ENCODE measurements around the gene RGCC.
A peak's percentile ranks its signal among the peaks of the same experiment; 100 is the strongest.
"Not testable (repeated sequence)": the region's sequence is repeated elsewhere in the genome, so short reads cannot be mapped to it uniquely, and the experiment has no call there.

RGCC gene, protein sequence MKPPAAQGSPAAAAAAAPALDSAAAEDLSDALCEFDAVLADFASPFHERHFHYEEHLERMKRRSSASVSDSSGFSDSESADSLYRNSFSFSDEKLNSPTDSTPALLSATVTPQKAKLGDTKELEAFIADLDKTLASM

DNA sequence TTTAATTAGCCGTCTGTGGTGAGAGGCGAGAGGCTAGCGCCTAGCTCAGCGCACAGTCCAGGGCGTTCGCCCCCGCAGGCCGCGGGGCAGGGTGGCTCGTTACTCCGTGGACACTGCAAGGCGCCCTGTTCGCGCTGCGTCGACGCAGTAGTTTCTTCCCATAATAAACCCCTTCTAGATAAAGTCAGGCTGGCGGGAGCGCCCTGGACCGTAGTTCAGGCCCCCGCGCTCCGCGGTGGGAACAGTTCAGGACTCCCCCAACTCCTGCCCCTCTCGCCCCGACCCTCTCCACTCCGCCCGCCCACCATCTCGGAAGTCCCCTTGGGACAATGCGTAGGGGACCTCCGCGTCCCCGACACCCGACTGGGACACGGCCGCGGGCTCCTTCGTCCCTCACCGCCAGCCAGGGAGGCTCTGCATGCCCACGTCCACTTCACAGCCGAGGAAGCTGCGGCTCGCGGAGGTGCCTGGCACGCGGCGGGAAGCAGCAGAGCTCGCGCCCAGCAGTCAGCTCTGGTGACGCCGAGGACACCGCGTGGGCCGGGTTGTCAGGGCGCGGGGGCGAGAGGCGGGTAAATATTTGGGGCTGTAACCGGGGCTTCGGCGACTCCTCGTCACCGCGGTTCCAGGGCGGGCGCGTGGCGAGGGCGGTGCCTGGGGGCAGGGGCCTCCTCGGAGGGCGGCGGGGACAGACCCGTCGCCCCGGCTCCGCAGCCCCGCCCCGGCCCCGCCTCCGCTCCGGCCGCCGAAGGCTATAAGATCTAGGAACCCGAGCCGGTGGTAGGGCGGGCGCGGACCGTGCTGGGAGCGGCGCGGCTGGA lies at the start of gene RGCC:
Gene RGCC (plus strand): TSS at position 783 of the 821 bp plus-strand sequence. CDS start 158 bp downstream, outside the sequence.
- DNase-seq = no peak

DNA sequence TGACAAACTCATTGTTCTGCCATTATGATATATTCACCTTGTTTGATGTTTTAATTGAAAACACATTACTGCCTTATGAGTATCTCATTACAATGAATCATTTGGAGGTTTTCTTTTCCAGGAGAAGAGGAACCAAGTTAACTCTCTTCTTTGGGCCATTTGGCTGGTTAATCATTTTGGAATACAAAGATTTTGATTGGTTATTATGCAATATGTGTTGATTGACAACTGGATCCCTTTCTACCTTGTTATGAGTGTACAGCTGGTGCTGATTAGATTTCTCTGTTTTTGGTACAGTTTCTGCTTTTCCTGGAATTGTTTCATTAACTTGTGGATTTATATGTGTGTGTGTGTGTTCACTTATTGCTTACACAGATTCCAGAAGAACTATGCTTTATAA lies 49.2 kb upstream of the RGCC start:
- DNase-seq = no peak

DNA sequence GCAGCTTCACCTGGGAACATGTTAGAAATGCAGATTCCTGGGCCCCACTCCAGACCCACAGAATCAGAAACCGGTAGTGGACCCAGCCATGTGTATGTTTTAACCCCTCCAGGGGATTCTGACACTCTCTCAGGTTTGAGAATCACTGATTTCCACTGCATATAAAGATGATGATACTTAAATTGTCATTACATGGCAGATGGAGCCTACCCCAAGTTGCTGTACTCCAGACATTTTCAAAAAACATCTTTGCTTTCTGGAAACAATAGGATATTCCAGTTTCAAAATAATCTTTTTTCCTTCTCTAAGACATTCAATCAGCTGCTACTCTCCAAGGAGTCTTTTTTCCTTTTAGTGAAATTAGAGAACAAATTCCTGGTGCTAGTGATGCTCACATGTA lies 48.6 kb upstream of the RGCC start:
- no peak for DNase-seq

DNA sequence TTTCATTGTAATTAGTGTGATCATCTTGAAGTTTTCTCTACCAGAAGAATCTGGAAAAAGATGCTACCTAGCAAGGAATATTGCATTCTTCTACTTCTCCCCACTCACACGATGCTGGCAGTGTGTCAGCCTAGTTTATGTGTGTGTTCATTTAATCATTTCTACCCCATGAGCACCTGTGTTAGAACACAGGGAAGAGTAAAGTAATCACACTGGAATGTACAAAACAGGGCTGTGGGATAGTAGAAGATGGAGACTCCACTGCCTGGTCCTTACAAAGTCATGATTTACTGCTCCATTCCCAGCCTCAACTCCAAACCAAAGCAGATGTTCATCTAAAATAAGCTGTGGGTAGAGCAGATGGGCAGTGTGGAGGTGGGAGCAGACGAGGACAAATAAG lies 47.7 kb upstream of the RGCC start:
- no peak for DNase-seq

DNA sequence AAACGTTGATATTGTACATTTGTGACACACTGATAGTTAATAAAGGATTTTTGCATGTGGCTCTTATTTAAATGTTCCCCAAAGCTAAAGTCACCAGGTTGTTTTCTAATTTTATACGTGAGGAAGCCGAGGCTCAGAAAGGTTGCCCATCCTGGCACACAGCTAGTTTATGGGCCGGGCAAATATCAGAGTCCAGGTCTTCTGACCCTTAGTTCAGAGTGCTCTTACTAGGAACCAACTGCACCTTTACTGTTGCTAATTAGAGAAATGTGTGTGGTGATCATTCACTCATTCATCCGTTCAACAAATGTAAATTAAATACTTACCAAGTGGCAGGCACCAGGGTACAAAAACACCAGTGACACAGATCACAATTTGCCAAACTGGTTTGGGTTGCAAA lies 46.3 kb upstream of the RGCC start:
- DNase-seq = no peak

DNA sequence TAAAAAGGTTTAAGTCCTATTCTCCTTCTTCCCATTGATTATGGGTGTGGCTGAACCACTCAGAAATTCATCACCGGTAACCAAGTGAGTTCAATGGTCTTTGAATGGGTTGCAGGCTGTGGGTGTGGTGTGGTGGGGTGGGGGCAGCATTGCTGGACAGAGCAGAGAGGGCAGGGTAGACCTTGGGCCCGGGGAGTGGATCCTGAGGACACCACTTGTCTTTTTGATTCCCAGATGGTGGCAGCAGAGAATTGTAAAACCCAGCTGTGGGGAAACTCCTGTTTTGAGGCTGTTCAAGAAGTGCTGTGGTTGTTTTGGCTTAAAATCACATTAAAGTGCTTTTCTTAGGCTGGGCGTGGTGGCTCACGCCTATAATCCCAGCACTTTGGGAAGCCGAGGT lies 45.8 kb upstream of the RGCC start:
- no peak for DNase-seq

DNA sequence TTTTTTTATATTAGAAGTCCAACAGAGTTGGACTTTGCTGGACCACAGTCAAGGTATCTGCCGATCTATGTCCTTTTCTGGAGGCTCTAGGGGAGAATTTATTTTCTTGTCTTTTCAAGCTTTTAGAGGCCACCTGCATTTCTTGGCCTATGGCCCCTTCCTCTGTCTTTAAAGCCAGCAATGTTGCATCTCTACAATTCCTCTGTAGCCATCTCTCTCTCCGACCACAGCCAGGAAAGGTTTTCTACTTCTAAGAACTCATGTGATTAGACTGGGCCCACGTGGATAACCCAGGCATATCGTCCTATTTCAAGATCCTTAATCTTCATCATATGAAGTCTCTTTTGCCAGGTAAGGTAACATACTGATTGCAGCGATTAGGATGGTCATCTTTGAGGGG lies 43.5 kb upstream of the RGCC start:
- DNase-seq = no peak

DNA sequence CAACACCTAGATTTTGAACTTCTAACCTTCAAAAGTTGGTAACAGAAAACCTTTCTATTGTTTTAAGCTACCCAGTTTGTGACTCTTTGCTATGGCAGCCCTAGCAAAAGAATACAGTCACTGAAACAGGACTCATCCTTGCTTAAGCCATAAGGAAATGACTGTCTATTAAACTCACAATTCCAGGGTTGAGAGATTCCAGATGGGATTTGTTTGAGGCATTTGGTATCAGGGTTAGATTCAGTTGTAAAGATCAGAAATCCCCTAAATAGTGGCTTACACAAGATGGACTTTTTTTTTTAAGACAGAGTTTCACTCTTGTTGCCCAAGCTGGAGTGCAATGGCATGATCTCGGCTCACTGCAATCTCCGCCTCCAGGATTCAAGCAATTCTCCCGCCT lies 41.1 kb upstream of the RGCC start:
- DNase-seq = no peak

DNA sequence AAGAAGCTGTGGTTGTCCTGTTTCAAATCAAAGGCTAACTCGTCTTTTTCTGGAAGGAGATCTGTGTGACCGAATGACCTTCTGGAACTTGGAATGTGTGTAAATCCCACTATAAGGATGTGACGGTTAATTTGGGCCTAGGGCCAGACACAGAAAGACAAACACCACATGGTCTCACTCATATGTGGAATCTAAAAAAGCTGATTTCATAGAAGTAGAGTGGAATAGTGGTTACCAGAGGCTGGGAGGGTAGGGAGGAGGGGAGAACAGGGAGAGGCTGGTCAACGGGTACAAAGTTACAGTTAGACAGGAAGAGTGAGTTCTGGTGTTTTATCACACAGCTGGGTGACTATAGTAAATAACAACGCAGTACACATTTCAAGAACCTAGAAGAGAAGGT lies 39.3 kb upstream of the RGCC start:
- no peak for DNase-seq

DNA sequence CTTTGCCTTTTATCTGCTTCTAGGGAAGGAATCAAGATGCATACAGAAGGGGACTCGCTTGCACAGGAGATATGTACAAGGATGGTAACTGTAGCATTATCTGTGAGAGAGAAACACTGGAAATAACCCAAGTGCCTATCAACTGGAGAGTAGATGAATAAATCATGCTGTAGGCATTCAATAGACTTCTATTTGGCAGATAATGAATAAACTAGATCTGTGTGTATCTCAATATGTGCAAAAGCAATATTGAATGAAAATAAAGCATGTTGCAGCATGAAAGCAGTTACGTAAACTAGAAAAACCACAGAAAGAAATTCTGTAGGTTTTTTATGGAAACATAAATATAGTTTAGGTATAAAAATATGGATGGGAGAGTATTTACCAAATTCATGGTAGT lies 38.6 kb upstream of the RGCC start:
- DNase-seq = peak; percentile 4

DNA sequence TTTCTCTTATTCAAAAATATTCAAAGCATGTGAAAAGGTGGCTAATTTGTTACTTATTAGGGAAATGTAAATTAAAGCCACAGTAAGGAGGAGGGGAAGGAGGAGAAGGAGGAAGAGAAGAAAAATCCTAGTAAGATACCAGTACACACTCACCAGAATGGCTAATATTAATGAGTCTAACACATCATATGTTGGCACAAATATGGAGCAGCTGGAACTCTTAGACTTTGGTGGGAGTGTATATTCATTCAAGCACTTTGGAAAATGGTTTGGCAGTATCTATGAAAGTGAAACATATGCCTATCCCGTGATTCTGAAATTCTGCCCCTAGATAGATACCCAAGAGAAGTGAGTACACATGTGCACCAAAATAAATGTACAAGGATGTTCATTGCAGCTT lies 38.1 kb upstream of the RGCC start:
- peak; percentile 50 for DNase-seq

DNA sequence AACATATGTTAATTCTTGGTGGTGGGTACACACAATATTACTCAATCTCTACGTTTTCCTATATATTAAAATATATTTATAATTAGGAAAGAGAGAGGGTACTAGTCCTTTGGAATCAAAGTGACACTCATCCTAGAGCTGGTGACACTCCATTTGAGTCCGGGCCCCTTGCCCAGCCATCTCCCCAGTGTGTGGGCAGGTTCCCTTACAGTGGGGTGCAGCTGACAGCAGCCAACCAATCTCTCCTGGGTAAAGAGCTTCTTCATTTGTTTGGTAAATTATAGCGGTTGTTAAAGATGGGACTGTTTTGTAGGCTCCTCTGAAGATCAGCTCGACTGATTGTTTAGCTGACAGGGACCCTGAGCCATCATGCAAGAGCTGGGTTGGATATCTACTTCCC lies 37.2 kb upstream of the RGCC start:
- DNase-seq = no peak

DNA sequence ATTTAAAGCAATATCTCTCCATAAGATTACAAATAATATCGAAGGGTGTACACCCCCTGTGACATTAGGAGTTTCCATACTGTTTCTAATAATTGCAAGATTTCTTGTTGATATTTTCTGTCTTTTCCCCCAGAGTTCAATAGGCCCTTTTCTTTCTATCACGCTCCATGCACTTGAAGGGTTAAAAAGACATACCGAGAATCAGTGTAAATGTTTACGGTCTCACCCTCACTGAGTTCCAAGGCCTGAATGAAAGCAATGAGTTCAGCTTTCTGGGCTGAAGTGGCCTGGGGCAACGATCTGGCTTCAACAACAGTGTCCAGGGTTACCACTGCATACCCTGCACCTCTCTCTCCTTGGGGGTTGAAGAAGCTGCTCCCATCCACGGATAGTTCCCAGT lies 36.0 kb upstream of the RGCC start:
- DNase-seq = not testable (repeated sequence)

DNA sequence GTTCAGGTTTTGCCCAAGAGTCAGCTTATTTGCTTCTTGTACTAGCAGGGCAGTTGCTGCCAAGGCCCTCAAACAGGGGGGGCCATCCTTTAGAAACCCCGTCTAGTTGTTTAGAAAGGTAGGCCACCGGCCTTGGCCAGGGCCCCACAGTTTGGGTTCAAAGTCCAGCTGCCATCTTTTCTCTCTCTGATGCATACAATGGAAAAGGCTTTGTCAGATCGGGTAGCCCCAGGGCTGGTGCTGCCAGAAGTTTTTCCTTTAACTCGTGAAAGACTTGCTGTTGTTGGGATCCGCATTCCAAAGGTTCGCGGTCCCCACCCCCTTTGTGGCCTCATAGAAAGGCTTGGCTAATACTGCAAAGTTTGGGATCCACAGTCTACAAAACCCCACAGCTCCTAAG lies 35.4 kb upstream of the RGCC start:
- DNase-seq = not testable (repeated sequence)

DNA sequence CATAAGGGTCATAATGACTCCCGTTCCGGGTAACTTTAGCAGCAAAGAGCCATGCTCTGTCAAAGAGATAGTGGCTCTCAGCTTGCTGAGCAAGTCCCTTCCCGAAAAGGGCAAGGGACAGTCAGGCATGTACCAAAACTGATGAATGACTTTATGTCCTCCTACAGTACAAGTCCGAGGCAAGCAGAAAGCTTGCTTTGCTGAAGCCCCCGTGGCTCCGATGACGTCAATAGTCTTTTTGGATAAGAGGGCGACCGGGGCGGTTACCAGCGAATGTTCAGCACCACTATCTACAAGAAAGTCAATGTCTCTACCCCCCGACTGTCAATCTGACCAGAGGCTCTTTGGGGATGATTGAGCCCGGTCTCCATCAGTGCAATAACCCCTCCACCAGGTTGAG lies 34.1 kb upstream of the RGCC start:
- not testable (repeated sequence) for DNase-seq

DNA sequence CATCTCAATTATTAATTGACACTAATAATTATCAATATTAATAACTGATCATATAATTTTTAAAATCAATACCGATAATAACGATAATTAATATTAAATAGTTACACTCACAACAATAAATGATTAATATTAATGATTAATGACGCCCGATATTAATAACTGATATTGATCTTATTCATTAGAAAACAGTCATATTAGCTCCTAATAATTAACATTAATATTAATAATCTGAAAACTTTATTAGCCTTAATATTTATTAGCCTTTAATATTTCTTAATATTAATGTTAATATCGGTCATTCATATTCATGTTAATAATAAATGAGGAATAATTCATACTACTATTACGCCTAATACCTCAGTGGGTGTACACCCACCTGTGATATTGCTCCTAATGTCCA lies 32.7 kb upstream of the RGCC start:
- not testable (repeated sequence) for DNase-seq

DNA sequence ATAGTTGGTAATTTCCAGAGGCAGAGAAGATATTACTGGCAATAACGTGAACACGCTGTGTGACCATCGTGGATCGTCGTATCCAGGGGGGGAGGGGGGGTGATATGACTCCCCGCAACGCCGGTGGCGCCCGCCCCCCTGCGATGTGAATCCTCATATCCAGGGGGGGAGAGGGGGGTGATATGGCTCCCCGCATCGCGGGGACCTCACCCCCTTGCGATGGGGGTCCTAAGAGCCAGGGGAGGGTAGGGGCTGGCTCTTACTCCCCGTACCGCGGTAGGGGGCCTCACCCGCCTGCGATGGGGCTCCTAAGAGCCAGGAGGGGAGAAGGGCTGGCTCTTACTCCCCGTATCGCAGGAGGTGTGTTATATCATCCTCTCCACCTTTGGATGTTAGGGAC lies 31.3 kb upstream of the RGCC start:
- DNase-seq = no peak

DNA sequence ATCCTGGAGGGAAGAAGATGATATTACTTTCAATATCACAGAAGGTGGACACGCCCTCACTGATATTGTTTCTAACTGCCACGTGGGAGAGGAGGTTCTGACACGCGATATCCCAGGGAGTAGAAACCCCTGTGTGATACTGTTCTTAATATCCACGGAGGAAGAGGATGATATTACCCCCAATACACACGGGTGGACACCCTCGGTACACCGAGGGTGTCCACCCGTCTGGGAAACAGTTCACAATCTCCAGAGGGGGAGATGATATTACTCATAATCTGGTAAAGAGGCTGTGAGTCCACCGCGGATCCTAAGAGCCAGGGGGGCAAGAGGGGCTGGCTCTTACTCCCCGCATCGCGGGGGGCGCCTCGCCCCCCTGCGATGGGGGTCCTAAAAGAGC lies 29.7 kb upstream of the RGCC start:
- no peak for DNase-seq

DNA sequence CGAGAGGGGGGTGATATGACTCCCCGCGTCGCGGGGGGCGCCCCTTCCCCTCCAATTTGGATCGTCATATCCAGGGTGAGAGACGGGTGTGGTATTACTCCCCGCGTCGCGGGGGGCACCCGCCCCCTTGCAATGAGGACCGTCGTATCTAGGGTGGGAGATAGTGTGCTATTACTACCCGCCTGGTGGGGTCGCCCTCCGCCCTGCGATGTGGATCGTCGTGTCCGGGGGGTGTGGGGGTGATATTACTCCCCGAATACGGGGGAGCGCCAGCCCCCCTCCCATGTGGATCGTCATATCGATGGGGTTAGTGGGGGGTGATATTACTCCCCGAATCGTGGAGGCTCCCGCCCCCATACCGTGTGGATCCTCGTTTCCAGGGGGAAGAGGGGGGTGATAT lies 29.2 kb upstream of the RGCC start:
- DNase-seq = no peak

DNA sequence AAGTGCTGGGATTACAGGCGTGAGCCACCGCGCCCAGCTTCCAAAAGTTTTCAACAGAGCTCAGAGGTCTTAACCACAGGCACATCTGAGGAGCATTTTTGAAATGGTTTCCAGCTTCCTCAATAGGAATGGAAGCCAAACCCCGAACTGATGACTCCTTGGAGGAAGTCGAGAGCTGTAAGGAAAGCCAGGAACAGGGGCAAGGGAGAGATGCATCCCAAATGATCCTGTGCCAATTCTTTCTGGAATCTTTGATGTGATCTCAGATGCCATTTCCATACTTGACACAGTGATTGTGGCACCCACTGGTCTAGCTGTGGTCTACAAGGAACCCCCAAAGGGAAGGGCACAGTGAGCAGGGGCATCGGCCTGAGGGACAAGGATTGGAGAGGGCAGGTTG lies 23.3 kb upstream of the RGCC start:
- not testable (repeated sequence) for DNase-seq

DNA sequence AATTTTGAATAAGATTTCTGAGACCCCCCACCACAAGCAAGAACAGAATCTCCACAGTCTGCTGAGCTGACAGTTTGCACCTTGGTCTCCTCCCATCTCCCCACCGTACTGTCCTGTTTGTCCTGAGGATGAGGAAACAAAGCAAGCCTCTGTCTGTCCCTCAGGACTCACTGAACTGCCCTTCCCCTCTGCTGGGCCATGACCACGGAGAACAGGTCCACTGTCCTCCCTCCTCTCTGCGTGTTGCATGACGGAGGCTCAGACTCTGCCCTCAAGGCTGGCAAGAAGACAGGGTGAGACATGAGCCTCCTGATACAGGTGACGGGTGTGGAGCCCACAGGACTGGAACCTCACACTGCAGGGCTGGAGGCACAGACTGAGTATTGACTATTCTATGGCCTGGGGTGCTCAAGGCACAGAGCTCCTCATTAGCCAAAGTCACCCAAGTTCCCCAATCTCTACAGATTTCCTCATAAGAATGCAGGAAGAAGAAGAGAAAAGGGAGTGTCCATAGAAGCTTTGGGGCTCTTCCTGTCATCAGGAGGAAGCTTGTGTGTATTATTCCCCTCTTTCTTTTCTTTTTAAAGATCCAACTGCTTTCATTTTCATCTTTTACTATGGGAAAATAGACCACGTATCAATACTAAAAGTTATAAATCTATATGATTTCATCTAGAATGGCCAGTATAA lies 22.4 kb upstream of the RGCC start:
- no peak for DNase-seq

DNA sequence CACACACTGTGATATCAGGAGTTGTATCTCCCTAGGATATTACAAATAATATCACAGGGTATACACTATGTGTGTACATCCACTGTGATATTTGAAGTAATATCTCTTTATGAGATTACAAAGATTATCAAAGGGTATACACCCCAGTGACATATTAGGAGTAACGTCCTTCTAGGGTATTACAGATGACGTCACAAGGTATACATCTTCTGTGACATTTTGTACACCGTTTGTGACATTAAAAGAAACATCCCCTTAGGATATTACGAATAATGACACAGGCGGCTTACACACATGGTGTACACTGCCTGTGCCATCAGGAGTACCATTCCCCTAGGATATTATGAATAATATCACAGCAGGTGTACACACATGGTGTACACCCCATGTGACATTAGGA lies 13.4 kb upstream of the RGCC start:
- DNase-seq = no peak

DNA sequence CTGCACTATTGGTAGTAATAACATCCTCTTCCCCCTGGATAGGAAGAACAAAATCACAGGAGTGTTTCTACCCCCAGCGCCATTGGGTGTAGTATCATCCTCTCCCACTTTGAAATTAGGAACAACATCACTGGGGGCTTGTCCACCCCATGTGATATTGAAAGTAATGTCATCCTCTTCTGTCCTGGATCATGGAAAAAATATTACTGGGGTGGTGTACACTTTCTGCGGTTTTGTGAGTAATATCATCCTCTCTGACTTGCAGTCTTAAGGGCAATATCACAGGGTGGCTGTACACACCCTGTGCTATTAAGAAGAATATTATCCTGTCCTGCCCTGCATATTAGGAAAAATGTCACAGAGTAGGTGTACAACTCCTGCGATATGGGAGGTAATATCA lies 4.9 kb upstream of the RGCC start:
- no peak for DNase-seq

DNA sequence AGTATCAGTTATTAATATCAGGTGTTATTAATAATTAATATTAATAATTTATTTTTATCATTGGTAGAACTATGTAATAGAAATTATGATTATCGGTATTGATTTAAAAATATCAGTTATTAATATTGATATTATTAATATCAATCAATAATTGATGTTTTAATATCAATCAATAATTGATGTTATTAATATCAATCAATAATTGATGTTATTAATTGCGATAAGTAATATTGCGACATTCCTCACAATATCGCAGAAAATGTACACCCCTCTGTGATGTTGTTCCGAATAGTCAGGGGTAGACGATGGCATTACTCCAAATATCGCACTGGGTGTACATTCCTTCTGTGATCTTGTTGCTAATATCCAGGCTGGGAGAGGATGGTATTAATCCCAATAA lies 3.7 kb upstream of the RGCC start:
- DNase-seq = no peak

All from NCI-H1694 (cell line).